PC-3 (cell line): ENCODE data around the gene STAM. TPM values are rescaled to one million over a fixed set of nuclear protein-coding genes. Genes with fewer than 3 reads are reported as not detected.

ENCODE experiments used
- ATAC-seq: fragments of 200-7000 bp; cut with Tn5 transposase; 2 replicates; pipeline ENCODE4 v1.9.1; 2020; ENCODE audit warnings: mild to moderate bottlenecking, moderate library complexity
- BruUV-seq: library from RNA; stranded (reverse); fragments of 400-500 nt; replicated peaks from 2 replicates; lab custom pipeline; 2021; lab: Mats Ljungman, UMichigan
- CTCF ChIA-PET: fragments of 300-600 bp; sonication (Branson Sonifier 250); formaldehyde crosslinking; loops from one replicate; lab custom pipeline; 2022; ENCODE audit warnings: antibody characterized with exemption; lab: Charles Lee
- POLR2A ChIA-PET: fragments of 300-600 bp; sonication (Branson Sonifier 250); formaldehyde crosslinking; loops from one replicate; lab custom pipeline; 2022; ENCODE audit warnings: antibody characterized with exemption; ENCODE audit not compliant: unreplicated experiment; lab: Charles Lee
- DNase-seq: peaks from one replicate; pipeline ENCODE4 v3.0.0-alpha.2; 2015
- H2AFZ ChIP-seq: fragments of 300-600 bp; sonication (generic); 2 replicates; pipeline ENCODE4 v1.6.0; 2016; ENCODE audit warnings: antibody characterized with exemption, low read length
- H3F3A ChIP-seq: fragments of 300-600 bp; sonication (generic); one replicate; pipeline ENCODE4 v1.6.0; 2017; ENCODE audit warnings: antibody characterized with exemption, low read length, control low read depth, mild to moderate bottlenecking; ENCODE audit not compliant: unreplicated experiment
- H3K27ac ChIP-seq: fragments of 300-600 bp; sonication (generic); 2 replicates; pipeline ENCODE4 v1.5.1; 2016; ENCODE audit warnings: mild to moderate bottlenecking, low read length
- H3K27me3 ChIP-seq: fragments of 300-600 bp; sonication (generic); 2 replicates; pipeline ENCODE4 v1.6.1; 2016; ENCODE audit warnings: low read length, mixed read lengths
- H3K36me3 ChIP-seq: fragments of 300-600 bp; sonication (generic); 2 replicates; pipeline ENCODE4 v1.6.1; 2016; ENCODE audit warnings: low read depth, mixed run types, low read length, mixed read lengths
- H3K4me1 ChIP-seq: fragments of 300-600 bp; sonication (generic); 2 replicates; pipeline ENCODE4 v1.5.1; 2016; ENCODE audit warnings: low read length; ENCODE audit not compliant: insufficient read depth
- H3K4me2 ChIP-seq: fragments of 300-600 bp; sonication (generic); 2 replicates; pipeline ENCODE4 v1.6.0; 2016; ENCODE audit warnings: low read length
- H3K4me3 ChIP-seq: fragments of 300-600 bp; sonication (generic); 2 replicates; pipeline ENCODE4 v1.5.1; 2016; ENCODE audit warnings: mild to moderate bottlenecking, low read length, mixed read lengths
- H3K79me2 ChIP-seq: fragments of 300-600 bp; sonication (generic); 2 replicates; pipeline ENCODE4 v1.6.1; 2017; ENCODE audit warnings: low read length, mixed read lengths
- H3K9ac ChIP-seq: fragments of 300-600 bp; sonication (generic); 2 replicates; pipeline ENCODE4 v1.6.0; 2016; ENCODE audit warnings: mild to moderate bottlenecking, low read length
- H3K9me2 ChIP-seq: fragments of 300-600 bp; sonication (generic); replicated peaks from 2 replicates; pipeline ENCODE4 v1.6.1; 2016; ENCODE audit warnings: mixed run types, low read length, mixed read lengths
- H3K9me3 ChIP-seq: fragments of 300-600 bp; sonication (generic); 2 replicates; pipeline ENCODE4 v1.6.1; 2016; ENCODE audit warnings: low read length, mixed read lengths
- H4K20me1 ChIP-seq: fragments of 300-600 bp; sonication (generic); 2 replicates; pipeline ENCODE4 v1.6.1; 2016; ENCODE audit warnings: low read length, mixed read lengths
- EZH2 ChIP-seq: fragments of 300-600 bp; sonication (generic); IDR thresholded peaks from one replicate; pipeline ENCODE4 v1.6.1; 2017; ENCODE audit warnings: antibody characterized with exemption, mild to moderate bottlenecking, low read length; ENCODE audit not compliant: unreplicated experiment
- EZH2phosphoT487 ChIP-seq: fragments of 300-600 bp; sonication (generic); IDR thresholded peaks from 2 replicates; pipeline ENCODE4 v1.6.1; 2018; ENCODE audit warnings: mild to moderate bottlenecking, antibody characterized with exemption, low read length, borderline replicate concordance
- intact Hi-C: fragments of 100-400 bp; cut with micrococcal nuclease; formaldehyde crosslinking; loops from 2 replicates; pipeline ENCODE4 v1.9.0; 2023
- total RNA-seq: library from RNA; depleted of rRNA; stranded (reverse); fragments of >200 nt; gene quantifications from 2 replicates; pipeline ENCODE4 v1.2.3, GENCODE V29; 2014
- TF ChIP-seq, protein P1 (sequence below): fragments of 300-600 bp; sonication (generic); conservative IDR thresholded peaks from 2 replicates; pipeline ENCODE4 v1.5.1; 2017; ENCODE audit warnings: antibody characterized with exemption, low read depth, mild to moderate bottlenecking, low read length

The STAM gene
- total RNA-seq, 1 experiment from 2014 or later: 7.8 TPM

- H3K79me2 ChIP-seq: no peaks in the 10 kb centered on the region
- H3K36me3 ChIP-seq: no peaks in the 10 kb centered on the region
- H3K4me3 ChIP-seq: no peak overlapping the region
- no peaks in the 10 kb centered on the region for H3F3A ChIP-seq
- ChIA-PET POLR2A (no interaction called here), CTCF (no interaction called here)
- no peaks in the 10 kb centered on the region for H3K9me3 ChIP-seq
- no peaks in the 10 kb centered on the region for H3K27me3 ChIP-seq
- no peak overlapping the region for H3K9ac ChIP-seq
- intact Hi-C loops: loop anchor here (2.0 to 5.0 kb wide), 3 partner anchors 94 to 136 kb away; no protein-coding TSS in a partner anchor
- peak overlapping the region; percentile 51; the same call in 1 of the 2 replicates for H3K4me2 ChIP-seq
- H3K27ac ChIP-seq: no peak overlapping the region
- H2AFZ ChIP-seq: peak overlapping the region; percentile 48
- no TSS peak for BruUV-seq
- DNase-seq (peak; percentile 49), ATAC-seq (no peak; the same call in 1 of the 2 replicates)
- H4K20me1 ChIP-seq: no peaks in the 10 kb centered on the region
- H3K4me1 ChIP-seq: no peaks in the 10 kb centered on the region
- no peak for TF ChIP-seq EZH2phosphoT487
- TF ChIP-seq, protein P1, sequence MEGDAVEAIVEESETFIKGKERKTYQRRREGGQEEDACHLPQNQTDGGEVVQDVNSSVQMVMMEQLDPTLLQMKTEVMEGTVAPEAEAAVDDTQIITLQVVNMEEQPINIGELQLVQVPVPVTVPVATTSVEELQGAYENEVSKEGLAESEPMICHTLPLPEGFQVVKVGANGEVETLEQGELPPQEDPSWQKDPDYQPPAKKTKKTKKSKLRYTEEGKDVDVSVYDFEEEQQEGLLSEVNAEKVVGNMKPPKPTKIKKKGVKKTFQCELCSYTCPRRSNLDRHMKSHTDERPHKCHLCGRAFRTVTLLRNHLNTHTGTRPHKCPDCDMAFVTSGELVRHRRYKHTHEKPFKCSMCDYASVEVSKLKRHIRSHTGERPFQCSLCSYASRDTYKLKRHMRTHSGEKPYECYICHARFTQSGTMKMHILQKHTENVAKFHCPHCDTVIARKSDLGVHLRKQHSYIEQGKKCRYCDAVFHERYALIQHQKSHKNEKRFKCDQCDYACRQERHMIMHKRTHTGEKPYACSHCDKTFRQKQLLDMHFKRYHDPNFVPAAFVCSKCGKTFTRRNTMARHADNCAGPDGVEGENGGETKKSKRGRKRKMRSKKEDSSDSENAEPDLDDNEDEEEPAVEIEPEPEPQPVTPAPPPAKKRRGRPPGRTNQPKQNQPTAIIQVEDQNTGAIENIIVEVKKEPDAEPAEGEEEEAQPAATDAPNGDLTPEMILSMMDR: peak; percentile 55
- H3K9me2 ChIP-seq: no peaks in the 10 kb centered on the region
Measured at GRCh38 chr10:17742918-17743317, 99.0 kb downstream of the STAM start.

DNA sequence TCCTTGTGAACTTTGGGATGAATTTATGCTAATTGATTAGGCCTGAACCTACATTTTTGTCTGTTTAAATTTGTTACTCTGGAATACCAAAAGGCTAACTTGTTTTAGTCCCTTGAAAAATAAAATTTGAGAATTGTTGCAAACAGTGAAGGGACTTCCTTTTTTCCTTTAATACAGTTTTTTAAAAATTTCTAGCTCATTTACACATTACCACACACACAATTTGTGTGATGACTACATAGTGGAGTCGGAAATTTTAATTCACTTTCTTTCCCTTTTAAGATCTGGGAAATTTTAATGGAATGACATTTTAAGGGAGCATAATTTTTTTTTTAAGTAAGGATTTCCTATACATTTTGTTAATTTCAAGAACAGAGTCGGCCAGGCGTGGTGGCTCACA is 99.5 kb downstream of the STAM start:
- Histone ChIP-seq H3K9ac (no peak overlapping the region), H3K4me2 (no peak overlapping the region), H3K27me3 (no peaks in the 10 kb centered on the region), H3K79me2 (no peaks in the 10 kb centered on the region), H3K4me3 (no peak overlapping the region), H2AFZ (peak overlapping the region; percentile 48; the same call in 1 of the 2 replicates), H3K36me3 (no peaks in the 10 kb centered on the region), H3K9me3 (no peaks in the 10 kb centered on the region), H4K20me1 (no peaks in the 10 kb centered on the region), H3F3A (no peaks in the 10 kb centered on the region), H3K27ac (no peak overlapping the region), H3K9me2 (no peaks in the 10 kb centered on the region), H3K4me1 (no peaks in the 10 kb centered on the region)
- ChIA-PET POLR2A (no interaction called here), CTCF (no interaction called here)
- ATAC-seq (no peak), DNase-seq (no peak)
- TF ChIP-seq EZH2phosphoT487 (no peak), EZH2 (no peak)
- TF ChIP-seq, protein P1: no peak
- intact Hi-C loops: loop anchor here (2.0 to 5.0 kb wide), 3 partner anchors 94 to 137 kb away; no protein-coding TSS in a partner anchor
- BruUV-seq: no TSS peak

GRCh38 chr10:17744341-17744861 is 100.5 kb downstream of the STAM start:
- Histone ChIP-seq H2AFZ (no peak overlapping the region), H3F3A (no peaks in the 10 kb centered on the region), H4K20me1 (no peaks in the 10 kb centered on the region), H3K9ac (no peak overlapping the region), H3K4me1 (no peaks in the 10 kb centered on the region), H3K4me2 (no peak overlapping the region), H3K27ac (no peak overlapping the region), H3K9me3 (no peaks in the 10 kb centered on the region), H3K9me2 (no peaks in the 10 kb centered on the region), H3K79me2 (no peaks in the 10 kb centered on the region), H3K27me3 (no peaks in the 10 kb centered on the region), H3K36me3 (no peaks in the 10 kb centered on the region), H3K4me3 (no peak overlapping the region)
- BruUV-seq: no TSS peak
- POLR2A ChIA-PET: no interaction called here
- intact Hi-C loops: loop anchor here (5.0 kb wide), 2 partner anchors 93 to 128 kb away; no protein-coding TSS in a partner anchor
- DNase-seq (no peak), ATAC-seq (no peak)
- TF ChIP-seq, protein P1: no peak
- TF ChIP-seq EZH2phosphoT487: no peak
- TF ChIP-seq EZH2: no peak
- CTCF ChIA-PET: no interaction called here
